Vagina (tissue), 2 donors: ENCODE data around the gene GTF2IRD1. TPM values are rescaled to one million over a fixed set of nuclear protein-coding genes. Genes with fewer than 3 reads are reported as not detected.
"Not testable (repeated sequence)": the region's sequence is repeated elsewhere in the genome, so short reads cannot be mapped to it uniquely, and the experiment has no call there.

Source experiments
- DNase-seq, 2 donors: peaks; one replicate each; pipeline ENCODE4 v3.0.0-alpha.2; 2017; ENCODE audit errors: extremely low spot score in 2 of 2
- H3K27ac ChIP-seq: fragments of 200-600 bp; sonication (generic); one replicate; pipeline ENCODE4 v1.5.1; 2019
- H3K27me3 ChIP-seq: fragments of 200-600 bp; sonication (generic); one replicate; pipeline ENCODE4 v1.5.1; 2019
- H3K36me3 ChIP-seq, 2 donors: fragments of 200-600 bp; sonication (generic); one replicate each; pipeline ENCODE4 v1.5.1; 2017 to 2019
- H3K4me1 ChIP-seq: fragments of 200-600 bp; sonication (generic); one replicate; pipeline ENCODE4 v1.5.1; 2019
- H3K4me3 ChIP-seq, 2 donors: fragments of 200-600 bp; sonication (generic); 1 replicate in 1 of 2; 2 replicates in 1 of 2; pipeline ENCODE4 v1.5.1; 2016 to 2019
- H3K9me3 ChIP-seq: fragments of 200-600 bp; sonication (generic); one replicate; pipeline ENCODE4 v1.5.1; 2019
- POLR2A ChIP-seq, 2 donors: fragments of 450-650 bp; IDR thresholded peaks; one replicate each; pipeline ENCODE4 v1.6.1; 2017; ENCODE audit warnings: antibody characterized with exemption in 2 of 2, mild to moderate bottlenecking in 2 of 2, moderate library complexity in 2 of 2
- POLR2AphosphoS5 ChIP-seq, 2 donors: sonication (generic); formaldehyde crosslinking; IDR thresholded peaks; one replicate each; pipeline ENCODE4 v1.9.0; 2017; ENCODE audit warnings: antibody characterized with exemption in 2 of 2, mild to moderate bottlenecking in 2 of 2, low read depth in 1 of 2; ENCODE audit not compliant: insufficient read depth in 1 of 2
- intact Hi-C: fragments of 100-400 bp; cut with DNase I; formaldehyde crosslinking; loops from one replicate; pipeline ENCODE4 v1.15.1; 2023
- total RNA-seq: library from RNA; depleted of rRNA; stranded (reverse); fragments of >200 nt; gene quantifications from one replicate; pipeline ENCODE4 v1.2.3, GENCODE V29; 2016
- TF ChIP-seq, protein P1 (sequence below), 3 experiments: fragments of 450-650 bp in 2 of 3; fragments of 200-600 bp in 1 of 3; sonication (generic) in 1 of 3; IDR thresholded peaks; one replicate each; pipeline ENCODE4 v1.5.1; 2017 to 2019; ENCODE audit warnings: antibody characterized with exemption in 3 of 3, mild to moderate bottlenecking in 2 of 3, moderate library complexity in 2 of 3

GTF2IRD1 gene
- total RNA-seq, 1 donor from 2014 or later = 33.6 TPM

- DNase-seq = no peak
- Histone ChIP-seq H3K27me3 (no peaks in the 10 kb centered on the region), H3K9me3 (no peaks in the 10 kb centered on the region), H3K27ac (no peak overlapping the region), H3K4me1 (no peaks in the 10 kb centered on the region), H3K4me3 (no peak overlapping the region), H3K36me3 (peaks cover 0 to 20% of the 10 kb centered on the region in 2 donors)
- intact Hi-C loops = no loop called here
- TF ChIP-seq POLR2AphosphoS5 (IDR thresholded peaks at IDR 0.05; ENCODE audit: insufficient read depth in 1 of 2, low read depth in 1 of 2) (no peak), POLR2A (IDR thresholded peaks at IDR 0.05) (no peak)
- TF ChIP-seq, protein P1, sequence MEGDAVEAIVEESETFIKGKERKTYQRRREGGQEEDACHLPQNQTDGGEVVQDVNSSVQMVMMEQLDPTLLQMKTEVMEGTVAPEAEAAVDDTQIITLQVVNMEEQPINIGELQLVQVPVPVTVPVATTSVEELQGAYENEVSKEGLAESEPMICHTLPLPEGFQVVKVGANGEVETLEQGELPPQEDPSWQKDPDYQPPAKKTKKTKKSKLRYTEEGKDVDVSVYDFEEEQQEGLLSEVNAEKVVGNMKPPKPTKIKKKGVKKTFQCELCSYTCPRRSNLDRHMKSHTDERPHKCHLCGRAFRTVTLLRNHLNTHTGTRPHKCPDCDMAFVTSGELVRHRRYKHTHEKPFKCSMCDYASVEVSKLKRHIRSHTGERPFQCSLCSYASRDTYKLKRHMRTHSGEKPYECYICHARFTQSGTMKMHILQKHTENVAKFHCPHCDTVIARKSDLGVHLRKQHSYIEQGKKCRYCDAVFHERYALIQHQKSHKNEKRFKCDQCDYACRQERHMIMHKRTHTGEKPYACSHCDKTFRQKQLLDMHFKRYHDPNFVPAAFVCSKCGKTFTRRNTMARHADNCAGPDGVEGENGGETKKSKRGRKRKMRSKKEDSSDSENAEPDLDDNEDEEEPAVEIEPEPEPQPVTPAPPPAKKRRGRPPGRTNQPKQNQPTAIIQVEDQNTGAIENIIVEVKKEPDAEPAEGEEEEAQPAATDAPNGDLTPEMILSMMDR (IDR thresholded peaks at IDR 0.05) = no peak
These were observed 47.7 kb upstream of the GTF2IRD1 start for GRCh38 chr7:74405899-74406512.

DNA sequence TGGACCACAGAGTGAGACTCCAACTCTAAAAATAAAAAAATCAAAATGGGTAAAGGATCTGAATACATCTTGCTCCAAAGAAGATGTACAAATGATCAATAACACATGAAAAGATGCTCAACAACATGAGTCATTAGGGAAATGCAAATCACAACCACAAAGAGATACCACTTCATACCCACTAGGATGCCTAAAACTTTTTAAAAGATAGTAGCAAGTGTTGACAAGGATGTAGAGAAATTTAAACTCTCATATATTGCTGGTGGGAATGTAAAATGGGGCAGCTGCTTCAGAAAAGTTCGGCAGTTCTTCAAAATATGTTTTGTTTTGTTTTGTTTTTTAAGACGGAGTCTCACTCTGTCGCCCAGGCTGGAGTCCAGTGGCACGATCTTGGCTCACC is 45.7 kb upstream of the GTF2IRD1 start:
- Histone ChIP-seq H3K4me1 (no peaks in the 10 kb centered on the region), H3K27me3 (no peaks in the 10 kb centered on the region), H3K27ac (no peak overlapping the region), H3K36me3 (peaks cover 0 to 17% of the 10 kb centered on the region in 2 donors), H3K4me3 (no peak overlapping the region), H3K9me3 (no peaks in the 10 kb centered on the region)
- intact Hi-C loops = no loop called here
- DNase-seq = no peak
- TF ChIP-seq POLR2A (IDR thresholded peaks at IDR 0.05) (no peak), POLR2AphosphoS5 (IDR thresholded peaks at IDR 0.05; ENCODE audit: insufficient read depth in 1 of 2, low read depth in 1 of 2) (no peak)
- TF ChIP-seq, protein P1 (IDR thresholded peaks at IDR 0.05) = no peak

DNA sequence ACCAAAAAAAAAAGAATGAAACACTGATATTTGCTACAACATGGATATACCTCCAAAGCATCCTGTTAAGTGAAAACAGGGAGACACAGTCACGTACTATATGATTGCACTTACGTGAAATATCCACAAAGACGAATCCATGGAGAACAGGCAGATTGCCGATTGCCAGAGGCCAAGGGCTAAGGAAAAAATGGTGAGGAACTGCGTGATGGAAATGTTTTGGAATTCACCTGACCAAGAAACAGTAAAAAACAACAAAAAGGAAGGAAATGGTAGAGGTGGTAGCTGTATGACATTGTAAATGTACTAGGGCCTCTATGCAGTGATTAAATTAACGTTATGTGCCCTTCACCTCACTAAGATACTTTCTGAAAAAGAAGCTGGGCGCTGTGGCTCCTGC is 44.1 kb upstream of the GTF2IRD1 start:
- intact Hi-C loops = no loop called here
- TF ChIP-seq, protein P1 (IDR thresholded peaks at IDR 0.05) = no peak
- TF ChIP-seq POLR2AphosphoS5 (IDR thresholded peaks at IDR 0.05; ENCODE audit: insufficient read depth in 1 of 2, low read depth in 1 of 2) (no peak), POLR2A (IDR thresholded peaks at IDR 0.05) (no peak)
- no peaks in the 10 kb centered on the region for H3K4me1 ChIP-seq

GRCh38 chr7:74410772-74411171 is 42.9 kb upstream of the GTF2IRD1 start:
- intact Hi-C loops = no loop called here
- Histone ChIP-seq H3K36me3 (no peaks in the 10 kb centered on the region), H3K27me3 (no peaks in the 10 kb centered on the region), H3K9me3 (no peaks in the 10 kb centered on the region), H3K27ac (no peak overlapping the region), H3K4me3 (no peak overlapping the region), H3K4me1 (no peaks in the 10 kb centered on the region)
- no peak for TF ChIP-seq POLR2AphosphoS5 (IDR thresholded peaks at IDR 0.05; ENCODE audit: insufficient read depth in 1 of 2, low read depth in 1 of 2)
- no peak for TF ChIP-seq POLR2A (IDR thresholded peaks at IDR 0.05)
- TF ChIP-seq, protein P1 (IDR thresholded peaks at IDR 0.05) = no peak
- no peak for DNase-seq

More for the DNA sequence above, 44.1 kb upstream of the GTF2IRD1 start:
- H3K27ac ChIP-seq = no peak overlapping the region
- no peaks in the 10 kb centered on the region for H3K27me3 ChIP-seq
- H3K36me3 ChIP-seq = peaks cover 0 to 3% of the 10 kb centered on the region in 2 donors
- DNase-seq = no peak
- H3K9me3 ChIP-seq = no peaks in the 10 kb centered on the region
- H3K4me3 ChIP-seq = no peak overlapping the region

- H3K4me1 ChIP-seq, H3K4me3 ChIP-seq, H3K27me3 ChIP-seq, H3K27ac ChIP-seq, H3K36me3 ChIP-seq, DNase-seq, intact Hi-C loops, H3K9me3 ChIP-seq: not testable (repeated sequence)
These were observed 42.1 kb upstream of the GTF2IRD1 start for GRCh38 chr7:74411571-74411970.
